Measurements from ENCODE around the gene WRAP53. TPM values are rescaled to one million over a fixed set of nuclear protein-coding genes. Genes with fewer than 3 reads are reported as not detected.

Gene WRAP53
- total and polyA plus RNA-seq, 10 of the 15 experiments (the other 5 are each of a cell fraction or from before 2014, with no cell fraction given) = 1.9 to 42.0 (median 21.9) TPM

- Histone ChIP-seq H3K36me3 (ENCODE audit: control insufficient read depth in 2 of 2, insufficient read depth in 2 of 2, low read length in 1 of 2) (peaks cover 0 to 4% of the 10 kb centered on the region in 2 experiments; a peak in 3 of 4 replicates), H3K9me3 (replicated peaks; ENCODE audit: control insufficient read depth, insufficient read depth, low read length) (no peaks in the 10 kb centered on the region), H3K4me1 (ENCODE audit: control insufficient read depth, insufficient read depth, low read length) (no peaks in the 10 kb centered on the region), H3K79me2 (ENCODE audit: control insufficient read depth, insufficient read depth, low read length) (no peaks in the 10 kb centered on the region), H3K27me3 (replicated peaks in 1 of 2; ENCODE audit: control insufficient read depth in 2 of 2, insufficient read depth in 2 of 2, low read length in 1 of 2) (no peaks in the 10 kb centered on the region), H3K4me2 (ENCODE audit: control insufficient read depth, insufficient read depth) (no peak overlapping the region), H2AFZ (ENCODE audit: control insufficient read depth, low read depth, low read length) (no peak overlapping the region), H4K20me1 (ENCODE audit: control insufficient read depth, insufficient read depth) (no peaks in the 10 kb centered on the region), H3K27ac (ENCODE audit: control insufficient read depth, insufficient read depth) (no peak overlapping the region), H3K9ac (ENCODE audit: control insufficient read depth, insufficient read depth, low read length) (no peak overlapping the region), H3K4me3 (no peak overlapping the region)
- CTCF ChIA-PET = interaction anchor here (0.8 to 2.4 kb wide), 2 partner anchors 10 to 135 kb away, joined by 4 to 9 read pairs; partner anchors contain the start of genes TP53 and WRAP53
- in situ Hi-C loops (cut with MboI) = no loop called here
- ATAC-seq (no peak), FAIRE-seq (no peak), DNase-seq (ENCODE audit: low read depth, low spot score) (no peak)
- intact Hi-C loops (cut with micrococcal nuclease; ENCODE audit: unreplicated experiment) = no loop called here
- 99% methylated on average over 4 of the region's 4 CpGs for WGBS (ENCODE audit: insufficient coverage, insufficient replicate concordance, low lambda C conversion rate, missing lambda C conversion rate)
- SMC1A ChIA-PET (ENCODE audit: uncharacterized antibody, unreplicated experiment) = no interaction called here
- POLR2A ChIA-PET = no interaction called here
- RAD21 ChIA-PET (ENCODE audit: unreplicated experiment) = no interaction called here
- no TSS peak for BruUV-seq (replicated peaks)
- TF ChIP-seq POLR2AphosphoS2 (IDR thresholded peaks at IDR 0.05; ENCODE audit: low read depth, low read length) (no peak), MTA3 (IDR thresholded peaks at IDR 0.05; ENCODE audit: borderline replicate concordance, low read length) (no peak), BHLHE40 (IDR thresholded peaks at IDR 0.05; ENCODE audit: borderline replicate concordance in 1 of 2, low read depth in 2 of 2, low read length in 1 of 2) (no peak), RAD21 (IDR thresholded peaks at IDR 0.05; ENCODE audit: insufficient read depth, low read depth, low read length) (no peak), MEF2B (IDR thresholded peaks at IDR 0.05; ENCODE audit: partially characterized antibody, poor library complexity, severe bottlenecking) (no peak), HDGF (IDR thresholded peaks at IDR 0.05) (no peak), STAT1 (conservative IDR thresholded peaks at IDR 0.05) (no peak), USF1 (IDR thresholded peaks at IDR 0.05; ENCODE audit: borderline replicate concordance, extremely low read length, insufficient read depth, low read depth, low read length) (no peak), ZNF592 (IDR thresholded peaks at IDR 0.05) (no peak), CREM (IDR thresholded peaks at IDR 0.05; ENCODE audit: low read depth) (no peak)
These were observed 9.7 kb downstream of the WRAP53 start for GRCh38 chr17:7697828-7698588.
